ENCODE measurements around the gene MYBBP1A.

DNA sequence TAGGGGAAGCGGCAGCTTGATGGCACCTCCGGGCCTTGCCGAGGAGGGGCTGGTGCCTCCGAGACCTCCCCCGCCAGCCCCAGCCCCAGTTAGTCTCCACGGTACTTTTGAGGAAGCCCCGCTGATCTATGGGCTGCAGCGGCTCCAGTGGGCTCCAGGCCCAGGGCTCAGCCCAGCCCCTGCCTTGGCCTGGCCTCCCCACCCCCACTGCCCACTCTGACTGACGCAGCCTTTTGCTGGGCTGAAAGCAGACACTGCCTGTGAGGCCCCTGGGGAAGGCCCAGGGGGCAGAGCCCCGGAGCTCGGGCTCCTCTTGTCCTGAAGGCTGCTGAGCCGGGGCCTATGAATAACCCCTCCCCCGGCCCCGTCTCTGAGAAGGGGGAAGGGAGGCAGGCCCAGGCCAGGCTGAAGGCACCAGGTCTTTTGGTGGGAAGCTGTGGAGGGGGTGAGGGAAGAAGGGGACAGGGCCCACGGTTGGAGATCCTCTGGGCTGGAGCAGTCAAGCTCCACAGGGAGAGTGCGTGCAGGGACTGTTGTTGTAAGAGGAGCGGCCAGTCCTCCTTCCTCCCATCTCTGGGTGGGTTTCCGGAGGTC lies 21.6 kb upstream of the MYBBP1A start:
- TF ChIP-seq, protein P1, sequence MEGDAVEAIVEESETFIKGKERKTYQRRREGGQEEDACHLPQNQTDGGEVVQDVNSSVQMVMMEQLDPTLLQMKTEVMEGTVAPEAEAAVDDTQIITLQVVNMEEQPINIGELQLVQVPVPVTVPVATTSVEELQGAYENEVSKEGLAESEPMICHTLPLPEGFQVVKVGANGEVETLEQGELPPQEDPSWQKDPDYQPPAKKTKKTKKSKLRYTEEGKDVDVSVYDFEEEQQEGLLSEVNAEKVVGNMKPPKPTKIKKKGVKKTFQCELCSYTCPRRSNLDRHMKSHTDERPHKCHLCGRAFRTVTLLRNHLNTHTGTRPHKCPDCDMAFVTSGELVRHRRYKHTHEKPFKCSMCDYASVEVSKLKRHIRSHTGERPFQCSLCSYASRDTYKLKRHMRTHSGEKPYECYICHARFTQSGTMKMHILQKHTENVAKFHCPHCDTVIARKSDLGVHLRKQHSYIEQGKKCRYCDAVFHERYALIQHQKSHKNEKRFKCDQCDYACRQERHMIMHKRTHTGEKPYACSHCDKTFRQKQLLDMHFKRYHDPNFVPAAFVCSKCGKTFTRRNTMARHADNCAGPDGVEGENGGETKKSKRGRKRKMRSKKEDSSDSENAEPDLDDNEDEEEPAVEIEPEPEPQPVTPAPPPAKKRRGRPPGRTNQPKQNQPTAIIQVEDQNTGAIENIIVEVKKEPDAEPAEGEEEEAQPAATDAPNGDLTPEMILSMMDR (IDR thresholded peaks at IDR 0.05): no peak
- TF ChIP-seq POLR2A (IDR thresholded peaks at IDR 0.05): no peak
